Endothelial cell of hepatic sinusoid (primary cell): ENCODE data around the gene ABCC1.
"Not testable (repeated sequence)": the region's sequence is repeated elsewhere in the genome, so short reads cannot be mapped to it uniquely, and the experiment has no call there.

Experiments used
- in situ Hi-C: cut with HindIII; loops from 2 replicates; pipeline ENCODE4 v1.10.0; 2017; ENCODE audit warnings: low sequenced_read_pairs

ABCC1 gene

DNA sequence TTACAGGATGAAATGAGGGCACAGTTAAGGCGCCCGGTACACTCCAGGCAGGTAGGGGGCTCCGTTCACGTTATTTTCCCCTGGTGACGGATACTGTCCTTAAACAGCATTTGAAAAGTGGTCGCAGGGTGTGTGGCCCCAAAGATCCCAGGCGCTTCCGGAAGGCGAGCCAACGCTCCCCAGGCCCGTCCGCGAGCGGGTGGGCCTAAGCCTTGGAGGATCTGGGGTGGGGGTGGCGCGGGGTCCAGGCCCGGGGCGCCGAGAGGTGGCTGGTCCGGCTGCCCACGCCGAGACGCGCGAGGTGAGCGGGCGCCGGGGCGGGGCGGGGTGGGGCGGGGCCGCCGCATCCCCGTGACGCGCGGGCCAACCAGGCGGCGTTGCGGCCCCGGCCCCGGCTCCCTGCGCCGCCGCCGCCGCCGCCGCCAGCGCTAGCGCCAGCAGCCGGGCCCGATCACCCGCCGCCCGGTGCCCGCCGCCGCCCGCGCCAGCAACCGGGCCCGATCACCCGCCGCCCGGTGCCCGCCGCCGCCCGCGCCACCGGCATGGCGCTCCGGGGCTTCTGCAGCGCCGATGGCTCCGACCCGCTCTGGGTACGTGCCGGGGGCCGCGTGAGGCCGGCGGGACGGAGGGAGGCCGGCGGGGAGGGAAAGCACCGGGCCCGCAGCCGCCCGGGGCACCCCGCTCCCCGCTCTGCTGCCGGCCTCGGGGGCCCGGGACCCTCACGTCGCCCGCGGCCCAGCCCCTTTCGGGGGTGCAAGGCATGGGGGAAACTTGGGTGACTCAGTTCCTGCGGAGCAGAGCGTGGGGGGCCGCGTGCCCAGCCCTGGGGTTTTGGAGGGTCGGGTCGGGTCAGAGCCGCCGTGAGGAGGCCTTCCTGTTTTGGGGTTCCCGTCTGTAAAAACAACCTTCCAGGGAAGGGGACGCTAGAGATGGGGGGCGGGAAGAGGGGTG, at the start of gene ABCC1:
TSS of gene ABCC1 (plus strand) at position 407 of the 951 bp plus-strand sequence. CDS start at position 543, 136 bp downstream.
- in situ Hi-C loops = no loop called here

DNA sequence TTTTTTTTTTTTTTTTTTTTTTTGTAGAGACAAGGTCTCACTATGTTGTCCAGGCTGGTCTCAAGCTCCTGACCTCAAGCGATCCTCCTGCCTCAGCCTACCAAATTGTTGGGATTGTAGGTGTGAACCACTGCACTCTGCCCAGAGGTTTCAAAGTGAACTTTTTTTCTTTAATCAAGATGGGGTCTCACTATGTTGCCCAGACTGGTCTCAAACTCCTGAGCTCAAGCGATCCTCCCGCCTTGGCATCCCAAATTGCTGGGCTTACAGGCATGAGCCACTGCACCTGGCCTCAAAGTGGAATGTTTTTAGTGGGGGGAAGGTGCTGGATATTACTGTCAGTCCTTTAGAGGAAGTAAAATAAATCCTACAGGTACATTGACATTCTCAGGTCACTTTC, 49.1 kb upstream of the ABCC1 start:
- in situ Hi-C loops = no loop called here

DNA sequence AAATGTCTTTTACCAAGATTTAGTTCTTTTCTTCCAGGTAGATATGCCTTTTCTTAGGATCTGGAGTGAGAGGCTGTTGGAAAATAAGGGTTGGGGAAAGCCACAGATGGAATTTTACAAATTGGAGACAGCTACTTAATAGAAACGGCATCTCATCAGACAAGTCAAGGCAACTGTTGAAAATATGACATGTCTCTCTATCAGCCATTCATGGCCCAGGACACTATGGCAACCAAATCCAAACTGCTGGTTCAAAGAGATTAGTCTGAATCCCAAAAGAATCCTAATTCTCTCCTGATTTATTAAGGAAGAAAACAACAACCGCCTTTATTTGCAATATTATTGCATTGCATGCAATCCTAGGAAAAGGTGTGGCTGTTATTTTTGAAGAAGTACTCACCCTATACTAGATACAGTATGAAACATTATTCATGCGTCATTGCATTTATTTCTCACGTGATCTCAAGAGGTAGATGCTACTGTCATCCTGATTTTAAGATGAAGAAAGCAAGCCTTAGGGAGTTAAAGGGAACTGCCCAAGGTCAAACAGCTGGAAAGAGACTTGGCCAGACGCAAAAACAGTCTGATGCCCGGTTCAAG, 48.4 kb upstream of the ABCC1 start:
- in situ Hi-C loops = no loop called here

DNA sequence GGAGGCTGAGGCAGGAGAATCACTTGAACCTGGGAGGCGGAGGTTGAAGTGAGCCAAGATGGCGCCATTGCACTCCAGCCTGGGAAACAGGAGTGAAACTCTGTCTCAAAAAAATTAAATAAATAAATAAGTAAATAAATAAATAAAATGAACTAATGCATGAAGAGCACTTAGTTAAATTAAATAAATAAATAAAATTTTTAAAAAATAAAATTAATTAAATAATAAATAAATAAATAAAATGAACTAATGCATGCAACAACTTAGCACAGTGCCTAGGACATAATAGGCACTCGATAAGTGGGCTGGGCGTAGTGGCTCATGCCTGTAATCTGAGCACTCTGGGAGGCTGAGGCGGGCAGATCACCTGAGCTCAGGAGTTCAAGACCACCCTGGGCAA, 45.5 kb upstream of the ABCC1 start:
- in situ Hi-C loops = no loop called here

DNA sequence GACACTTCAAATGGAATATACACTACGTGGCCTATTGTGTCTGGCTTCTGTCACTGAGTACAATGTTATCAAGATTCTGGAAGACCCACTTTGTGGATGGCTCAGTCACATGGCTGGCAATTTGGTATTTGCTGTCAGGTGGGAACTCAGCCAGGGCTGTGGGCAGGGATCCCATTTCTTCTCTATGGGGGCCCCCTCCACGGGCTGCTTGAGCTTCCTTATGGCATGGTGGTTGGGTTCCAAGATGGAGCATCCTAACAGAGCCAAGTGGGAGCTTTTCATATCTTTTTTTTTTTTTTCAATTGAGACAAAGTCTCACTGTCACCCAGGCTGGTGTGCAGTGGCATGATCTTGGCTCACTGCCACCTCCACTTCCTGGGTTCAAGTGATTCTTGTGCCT, 43.0 kb upstream of the ABCC1 start:
- in situ Hi-C loops = no loop called here

DNA sequence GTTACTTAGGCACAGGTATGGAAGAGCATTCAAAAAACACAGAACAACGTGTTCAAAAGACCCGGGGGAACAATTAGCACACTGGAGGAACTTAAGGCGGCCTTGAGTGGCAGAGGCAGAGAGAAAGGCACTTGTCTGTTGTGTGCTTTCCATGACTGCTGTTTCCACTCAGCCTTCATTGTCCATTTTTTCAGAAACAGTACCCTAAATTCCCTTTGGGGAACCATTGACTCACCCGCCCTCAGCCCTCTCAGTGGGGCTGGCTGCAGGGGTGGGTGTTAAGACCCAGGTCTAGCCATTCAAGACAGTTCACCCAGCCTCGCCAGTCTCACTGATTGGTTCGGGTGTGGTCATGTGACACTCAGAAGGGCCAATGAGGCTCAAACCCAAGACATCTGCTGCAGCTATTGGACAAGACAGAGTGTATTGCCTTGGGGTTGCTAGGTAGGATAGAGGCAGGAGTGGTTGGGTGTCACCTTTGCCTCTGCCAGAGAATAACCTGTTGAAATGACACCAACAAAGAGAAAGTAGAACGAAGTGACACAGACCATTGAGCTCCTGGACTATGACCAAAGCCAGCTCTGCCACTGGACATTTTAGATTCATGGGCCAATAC, 41.4 kb upstream of the ABCC1 start:
- in situ Hi-C loops = no loop called here

DNA sequence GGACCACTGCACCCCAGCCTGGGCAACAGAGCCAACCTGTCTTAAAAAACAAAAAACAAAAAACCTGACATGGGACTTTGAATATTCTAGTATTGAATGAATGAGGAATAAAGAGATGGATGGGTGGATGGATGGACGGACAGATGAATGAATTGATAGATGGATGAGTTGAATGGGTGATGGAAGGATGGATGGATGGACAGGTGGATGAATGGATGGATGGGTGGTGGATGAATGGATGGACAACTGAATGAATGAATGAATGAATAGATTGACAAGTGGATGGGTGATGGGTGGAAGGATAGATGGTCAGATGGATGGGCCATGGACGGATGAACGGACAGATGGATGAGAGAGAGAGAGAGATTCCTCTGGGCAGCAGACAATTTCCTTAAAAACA, 38.2 kb upstream of the ABCC1 start:
- in situ Hi-C loops = no loop called here

DNA sequence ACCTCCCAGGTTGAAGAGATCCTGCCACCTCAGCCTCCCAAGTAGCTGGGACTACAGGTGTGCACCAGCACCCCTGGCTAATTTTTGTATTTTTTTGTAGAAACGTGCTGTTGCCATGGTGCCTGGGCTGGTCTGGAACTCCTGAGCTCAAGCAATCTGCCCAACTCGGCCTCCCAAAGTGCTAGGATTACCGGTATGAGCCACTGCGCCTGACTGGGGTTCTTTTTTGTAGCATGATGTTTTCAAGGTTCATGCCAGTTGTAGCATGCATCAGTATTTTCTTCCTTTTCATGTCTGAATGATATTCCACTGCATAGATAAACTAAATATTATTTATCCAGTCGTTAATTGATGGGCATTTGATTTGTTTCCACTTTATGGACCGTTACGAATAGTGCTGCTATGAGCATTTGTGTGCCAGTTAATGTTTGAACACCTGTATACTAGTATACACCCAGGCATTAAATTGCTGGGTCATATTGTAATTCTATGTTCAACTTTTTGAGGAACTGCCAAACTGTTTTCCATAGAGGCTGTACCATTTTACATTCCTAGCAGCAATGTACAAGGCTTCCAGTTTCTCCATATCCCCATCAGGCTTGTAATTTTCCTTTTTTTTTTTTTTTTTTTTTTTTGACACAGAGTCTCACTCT, 36.2 kb upstream of the ABCC1 start:
- in situ Hi-C loops = no loop called here

DNA sequence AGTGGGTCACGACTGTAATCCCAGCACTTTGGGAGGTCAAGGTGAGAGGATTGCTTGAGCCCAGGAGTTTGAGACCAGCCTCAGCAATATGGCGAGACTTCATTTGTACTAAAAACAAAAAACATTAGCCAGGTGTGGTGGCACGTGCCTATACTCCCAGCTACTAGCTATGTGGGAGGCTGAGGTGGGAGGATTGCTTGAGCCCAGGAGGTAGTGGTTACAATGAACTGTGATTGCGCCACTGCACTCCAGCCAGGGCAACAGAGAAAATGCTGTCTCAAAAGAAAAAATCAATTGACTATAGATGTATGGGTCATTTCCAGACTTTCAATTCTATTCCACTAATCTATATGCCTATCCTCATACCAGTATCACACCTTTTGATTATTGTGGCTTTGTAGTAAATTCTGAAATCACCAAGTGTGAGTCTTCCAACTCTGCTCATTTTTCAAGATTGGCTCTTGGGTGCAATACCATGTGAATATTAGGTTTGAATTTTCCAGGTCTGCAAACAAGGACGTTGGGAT, 33.8 kb upstream of the ABCC1 start:
- in situ Hi-C loops = no loop called here

DNA sequence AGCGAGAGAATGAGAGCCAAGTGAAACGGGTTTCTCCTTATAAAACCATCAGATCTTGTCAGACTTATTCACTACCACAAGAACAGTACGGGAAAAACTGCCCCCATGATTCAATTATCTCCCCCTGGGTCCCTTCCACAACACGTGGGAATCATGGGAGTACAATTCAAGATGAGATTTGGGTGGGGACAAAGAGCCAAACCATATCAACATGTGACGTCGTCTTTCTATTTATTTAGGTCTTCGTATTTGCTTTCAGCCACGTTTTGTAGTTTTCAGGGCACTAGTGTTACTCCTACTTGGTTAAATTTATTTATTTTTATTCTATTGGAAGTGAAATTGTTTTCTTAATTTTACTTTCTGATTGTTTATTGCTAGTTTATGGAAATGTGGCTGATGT, 33.1 kb upstream of the ABCC1 start:
- in situ Hi-C loops = no loop called here

DNA sequence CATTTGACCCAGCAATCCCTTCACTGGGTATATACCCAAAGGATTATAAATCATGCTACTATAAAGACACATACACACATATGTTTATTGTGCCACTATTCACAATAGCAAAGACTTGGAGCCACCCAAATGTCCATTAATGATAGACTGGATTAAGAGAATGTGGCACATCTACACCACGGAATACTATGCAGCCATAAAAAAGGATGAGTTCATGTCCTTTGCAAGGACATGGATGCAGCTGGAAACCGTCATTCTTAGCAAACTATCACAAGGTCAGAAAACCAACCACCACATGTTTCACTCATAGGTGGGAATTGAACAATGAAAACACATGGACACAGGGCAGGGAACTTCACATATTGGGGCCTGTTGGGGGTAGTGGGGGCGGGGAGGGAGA, 31.1 kb upstream of the ABCC1 start:
- in situ Hi-C loops = not testable (repeated sequence)

DNA sequence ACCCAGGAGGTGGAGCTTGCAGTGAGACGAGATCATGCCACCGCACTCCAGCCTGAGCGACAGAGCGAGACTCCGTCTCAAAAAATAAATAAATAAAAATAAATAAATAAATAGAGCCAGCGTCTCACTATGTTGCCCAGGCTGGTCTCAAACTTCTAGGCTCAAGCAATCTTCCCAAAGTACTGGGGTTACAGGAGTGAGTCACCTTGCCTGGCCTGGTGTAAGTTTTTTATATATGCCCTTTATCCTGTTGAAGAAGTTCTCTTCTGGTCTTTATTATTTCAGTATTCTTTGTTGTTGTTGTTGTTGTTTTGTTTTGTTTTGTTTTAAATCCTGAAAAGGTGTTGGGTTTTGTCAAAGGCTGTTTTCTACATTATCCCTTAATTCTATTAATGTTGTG, 30.1 kb upstream of the ABCC1 start:
- in situ Hi-C loops = no loop called here

DNA sequence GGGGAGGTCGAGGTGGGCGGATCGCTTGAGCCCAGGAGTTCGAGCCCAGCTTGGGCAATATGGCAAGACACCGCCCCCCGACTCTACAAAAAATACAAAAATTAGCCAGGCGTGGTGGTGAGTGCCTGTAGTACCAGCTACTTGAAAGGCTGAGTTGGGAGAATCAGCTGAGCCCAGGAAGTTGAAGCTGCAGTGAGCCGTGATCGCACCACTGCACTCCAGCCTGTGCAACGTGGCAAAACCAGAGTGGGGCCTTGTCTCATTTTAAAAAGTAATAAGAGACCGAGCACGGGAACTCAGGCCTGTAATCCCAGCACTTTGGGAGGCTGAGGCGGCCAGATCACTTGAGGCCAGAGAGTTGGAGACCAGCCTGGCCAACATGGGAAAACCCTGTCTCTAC, 24.4 kb upstream of the ABCC1 start:
- in situ Hi-C loops = no loop called here

DNA sequence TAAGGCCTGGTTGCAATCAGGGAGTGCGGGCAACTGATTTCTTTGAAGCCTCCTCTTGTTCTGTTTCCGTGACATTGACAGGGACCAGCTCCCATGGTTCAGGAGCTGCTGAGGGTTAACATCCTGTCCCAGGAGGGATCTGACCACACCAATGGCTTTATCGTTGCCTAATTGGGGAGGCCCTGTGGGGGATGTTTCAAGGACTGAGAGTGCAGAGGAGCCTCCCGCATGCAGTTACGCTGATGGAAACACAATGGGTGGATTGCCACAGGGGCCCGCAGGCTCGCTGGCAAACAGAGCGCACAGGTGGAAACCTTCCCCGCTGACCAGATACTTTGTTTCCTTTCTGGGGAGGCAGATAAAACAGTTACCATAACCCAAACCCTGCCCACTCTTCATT, 23.8 kb upstream of the ABCC1 start:
- in situ Hi-C loops = no loop called here

DNA sequence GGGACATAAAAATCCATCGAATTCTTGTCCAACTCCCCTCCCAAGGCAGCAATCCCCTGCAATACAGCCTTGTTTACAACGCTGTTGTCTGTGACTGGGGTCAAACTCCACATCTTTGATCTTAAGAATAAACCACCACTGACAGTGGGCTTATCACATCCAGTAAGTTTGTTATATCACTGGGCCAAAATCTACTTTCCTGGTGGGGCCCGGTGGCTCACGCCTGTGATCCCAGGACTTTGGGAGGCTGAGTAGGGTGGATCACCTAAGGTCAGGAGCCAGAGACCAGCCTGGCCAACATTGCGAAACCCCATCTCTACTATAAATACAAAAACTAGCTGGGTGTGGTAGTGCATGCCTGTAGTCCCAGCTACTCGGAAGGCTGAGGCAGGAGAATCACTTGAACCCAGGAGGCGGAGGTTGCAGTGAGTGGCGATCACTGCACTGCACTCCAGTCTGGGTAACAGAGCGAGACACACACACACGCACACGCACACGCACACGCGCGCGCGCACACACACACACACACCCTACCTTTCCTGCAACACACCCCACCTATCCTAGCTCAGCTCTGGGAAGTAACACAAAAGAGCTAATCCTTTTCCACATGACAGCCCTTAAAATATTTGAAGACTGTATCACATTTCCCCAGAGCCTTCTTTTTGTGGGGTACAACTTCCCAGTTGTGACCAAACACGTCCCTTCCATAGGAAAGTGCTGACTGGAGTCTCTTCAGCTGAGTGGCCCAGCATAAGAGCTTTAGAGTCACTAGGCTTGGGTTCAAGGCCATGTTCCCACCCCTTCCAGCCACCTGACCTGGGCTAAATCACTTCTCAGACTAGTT, 20.9 kb upstream of the ABCC1 start:
- in situ Hi-C loops = no loop called here

DNA sequence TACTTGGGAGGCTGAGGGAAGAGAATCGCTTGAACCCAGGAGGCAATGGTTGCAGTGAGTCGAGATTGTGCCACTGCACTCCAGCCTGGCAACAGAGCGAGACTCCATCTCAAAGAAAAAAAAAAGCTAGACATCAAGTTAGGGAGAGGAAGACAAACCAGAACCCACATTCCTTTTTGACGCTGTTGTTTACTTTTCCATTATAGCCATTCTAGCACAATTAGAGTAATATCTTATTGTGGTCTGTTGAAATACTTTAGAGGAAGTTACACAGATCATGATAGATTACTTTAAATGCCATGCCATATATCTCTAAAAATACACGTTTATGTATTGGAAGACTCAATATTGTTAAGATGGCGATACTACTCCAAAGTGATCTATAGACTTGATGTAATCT, 16.5 kb upstream of the ABCC1 start:
- in situ Hi-C loops = no loop called here

DNA sequence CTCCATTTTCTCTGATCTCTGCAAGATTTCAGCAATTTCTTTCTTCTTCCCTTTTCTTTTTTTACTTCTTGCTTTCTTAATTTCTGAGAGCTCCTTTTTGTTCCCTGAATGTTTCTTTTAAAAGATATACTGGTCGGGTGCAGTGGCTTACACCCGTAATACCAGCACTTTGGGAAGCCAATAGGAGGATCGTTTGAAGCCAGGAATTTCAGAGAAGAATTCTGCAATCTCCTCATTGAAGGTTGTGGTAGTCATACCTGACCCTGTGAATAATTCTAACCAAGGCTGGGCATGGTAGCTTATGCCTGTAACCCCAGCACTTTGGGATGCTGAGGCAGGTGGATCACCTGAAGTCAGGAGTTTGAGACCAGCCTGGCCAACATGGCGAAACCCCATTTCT, 15.6 kb upstream of the ABCC1 start:
- in situ Hi-C loops = no loop called here

DNA sequence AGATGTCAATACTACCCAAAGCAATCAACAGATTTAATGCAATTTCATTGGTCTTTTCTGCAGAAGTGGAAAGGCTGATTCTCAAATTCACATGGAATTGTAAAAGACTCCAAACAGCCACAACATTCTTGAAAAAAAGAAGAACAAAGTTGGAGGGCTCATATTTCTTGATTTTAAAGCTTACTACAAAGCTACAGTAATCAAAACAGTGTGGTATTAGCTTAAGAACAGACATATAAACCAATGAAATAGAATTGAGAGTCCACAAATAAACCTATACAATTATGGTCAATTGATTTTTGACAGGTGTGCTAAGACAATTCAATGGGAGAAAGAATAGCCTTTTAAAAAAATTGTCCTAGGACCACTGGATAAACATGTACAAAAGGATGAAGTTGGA, 14.4 kb upstream of the ABCC1 start:
- in situ Hi-C loops = no loop called here

DNA sequence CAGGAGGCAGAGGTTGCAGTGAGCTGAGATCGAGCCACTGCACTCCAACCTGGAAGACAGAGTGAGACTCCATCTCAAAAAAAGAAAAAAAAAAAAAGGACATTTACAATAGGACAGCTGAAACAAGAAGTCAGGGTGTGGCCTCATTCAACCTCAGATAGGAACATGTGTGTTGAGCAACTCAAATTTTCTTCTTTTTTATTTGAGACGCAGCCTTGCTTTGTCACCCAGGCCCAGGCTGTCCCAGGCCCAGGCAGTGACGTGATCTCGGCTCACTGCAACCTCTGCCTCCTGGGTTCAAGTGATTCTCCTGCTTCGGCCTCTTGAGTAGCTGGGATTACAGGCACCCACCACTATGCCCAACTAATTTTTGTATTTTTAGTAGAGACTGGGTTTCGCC, 12.6 kb upstream of the ABCC1 start:
- in situ Hi-C loops = not testable (repeated sequence)

DNA sequence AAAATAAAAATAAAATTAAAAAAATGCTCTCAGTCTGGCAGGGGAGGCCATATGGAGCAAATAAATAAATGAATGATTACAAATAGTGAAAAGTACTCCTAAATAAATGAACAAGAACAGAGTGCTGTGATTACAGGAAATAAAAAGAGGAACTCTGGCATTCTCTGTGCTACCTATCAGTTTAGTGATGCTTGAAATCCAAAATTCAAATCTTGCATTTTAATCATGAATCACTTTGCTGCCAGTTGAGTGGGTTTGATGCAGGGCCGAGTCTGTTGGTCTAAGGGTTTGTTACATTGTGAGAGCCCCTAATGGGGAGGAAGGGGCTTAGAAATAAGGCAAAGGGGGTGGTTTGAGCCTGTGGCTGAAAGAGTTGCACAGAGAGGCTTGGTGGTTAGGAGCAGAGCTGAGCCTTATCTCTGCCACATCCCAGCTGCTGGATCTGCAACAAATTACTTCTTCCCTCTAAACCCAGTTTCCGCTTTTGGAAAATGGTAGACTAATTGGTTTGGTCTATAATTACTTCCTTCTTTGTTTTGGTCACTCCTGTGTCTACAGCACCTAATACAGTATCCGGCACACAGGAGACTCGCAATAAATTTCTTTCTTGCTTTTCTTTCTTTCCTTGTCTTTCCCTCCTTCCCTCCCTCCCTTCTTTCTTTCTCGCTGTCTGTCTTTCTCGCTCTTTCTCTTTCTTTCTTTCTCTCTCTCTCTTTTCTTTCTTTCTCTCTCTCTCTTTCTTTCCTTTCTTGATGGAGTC, 6.3 kb upstream of the ABCC1 start:
- in situ Hi-C loops = no loop called here
